ENCODE measurements around the gene USP30. TPM values are rescaled to one million over a fixed set of nuclear protein-coding genes. Genes with fewer than 3 reads are reported as not detected.

Gene USP30
- total RNA-seq, 6 experiments from 2014 or later: 8.0 to 11.7 (median 10.4) TPM

- no peak for DNase-seq
- Mint-ChIP-seq H3K27me3 (ENCODE audit: insufficient read depth) (peaks cover 2% of the 10 kb centered on the region; the same call in 1 of the 2 replicates), H3K9me3 (no peaks in the 10 kb centered on the region), H3K36me3 (ENCODE audit: low read depth) (no peaks in the 10 kb centered on the region), H3K4me3 (no peak overlapping the region), H3K27ac (no peak overlapping the region), H3K4me1 (ENCODE audit: low read depth) (peaks cover 19% of the 10 kb centered on the region)
- TF ChIP-seq CTCF (IDR thresholded peaks at IDR 0.05): no peak
Measured at GRCh38 chr12:109054520-109054919, 2.1 kb downstream of the USP30 start.

GRCh38 chr12:109056891-109057290 lies 4.5 kb downstream of the USP30 start:
- H3K9me3 Mint-ChIP-seq: no peaks in the 10 kb centered on the region
- H3K27me3 Mint-ChIP-seq (ENCODE audit: insufficient read depth): no peaks in the 10 kb centered on the region

GRCh38 chr12:109057376-109057775 lies 5.0 kb downstream of the USP30 start:
- no peak for TF ChIP-seq CTCF (IDR thresholded peaks at IDR 0.05)
- H3K27ac Mint-ChIP-seq: no peak overlapping the region
- peaks cover 13% of the 10 kb centered on the region for H3K4me1 Mint-ChIP-seq (ENCODE audit: low read depth)
- H3K9me3 Mint-ChIP-seq: no peaks in the 10 kb centered on the region
- H3K36me3 Mint-ChIP-seq (ENCODE audit: low read depth): no peaks in the 10 kb centered on the region
- no peak for DNase-seq
- no peaks in the 10 kb centered on the region for H3K27me3 Mint-ChIP-seq (ENCODE audit: insufficient read depth)
- no peak overlapping the region for H3K4me3 Mint-ChIP-seq

More at GRCh38 chr12:109056891-109057290, 4.5 kb downstream of the USP30 start:
- Mint-ChIP-seq H3K4me1 (ENCODE audit: low read depth) (peaks cover 18% of the 10 kb centered on the region), H3K27ac (no peak overlapping the region), H3K36me3 (ENCODE audit: low read depth) (no peaks in the 10 kb centered on the region), H3K4me3 (no peak overlapping the region)
- no peak for TF ChIP-seq CTCF (IDR thresholded peaks at IDR 0.05)
- no peak for DNase-seq

GRCh38 chr12:109058773-109059172 lies 6.4 kb downstream of the USP30 start:
- no peak for DNase-seq
- TF ChIP-seq CTCF (IDR thresholded peaks at IDR 0.05): no peak
- Mint-ChIP-seq H3K27me3 (ENCODE audit: insufficient read depth) (no peaks in the 10 kb centered on the region), H3K4me3 (no peak overlapping the region), H3K4me1 (ENCODE audit: low read depth) (peaks cover 4% of the 10 kb centered on the region), H3K9me3 (no peaks in the 10 kb centered on the region), H3K27ac (no peak overlapping the region), H3K36me3 (ENCODE audit: low read depth) (peaks cover 6% of the 10 kb centered on the region)

- Mint-ChIP-seq H3K36me3 (ENCODE audit: low read depth) (peaks cover 11% of the 10 kb centered on the region), H3K4me1 (ENCODE audit: low read depth) (no peaks in the 10 kb centered on the region), H3K9me3 (no peaks in the 10 kb centered on the region), H3K27me3 (ENCODE audit: insufficient read depth) (peaks cover 2% of the 10 kb centered on the region; the same call in 1 of the 2 replicates), H3K27ac (no peak overlapping the region), H3K4me3 (no peak overlapping the region)
- no peak for DNase-seq
- TF ChIP-seq CTCF (IDR thresholded peaks at IDR 0.05): no peak
Measured at GRCh38 chr12:109064143-109064542, 11.8 kb downstream of the USP30 start.

Data from HFFc6 (cell line).